ENCODE data around the gene PSMD10.
A peak's percentile ranks its signal among the peaks of the same experiment; 100 is the strongest.

PSMD10 gene

DNA sequence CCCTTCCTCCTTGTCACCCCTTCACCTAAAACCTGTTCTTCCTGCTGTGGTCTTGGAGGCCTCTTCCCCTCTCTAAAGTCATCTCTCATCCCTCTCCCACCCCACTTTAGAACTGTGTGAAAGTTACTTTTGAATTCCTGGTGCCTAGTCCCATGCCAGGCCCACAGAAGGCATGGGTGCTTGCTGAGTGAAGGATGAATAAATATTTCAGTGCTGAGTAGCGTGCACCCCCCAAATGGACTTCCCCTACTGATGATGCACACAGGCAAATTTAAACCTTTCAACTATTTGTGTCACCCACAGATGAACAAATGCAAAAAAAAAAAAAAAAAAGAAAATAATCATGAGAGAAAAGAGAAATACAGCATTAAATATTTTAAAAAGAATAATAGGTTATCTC lies 19.8 kb downstream of the PSMD10 start:
- no peak for DNase-seq

DNA sequence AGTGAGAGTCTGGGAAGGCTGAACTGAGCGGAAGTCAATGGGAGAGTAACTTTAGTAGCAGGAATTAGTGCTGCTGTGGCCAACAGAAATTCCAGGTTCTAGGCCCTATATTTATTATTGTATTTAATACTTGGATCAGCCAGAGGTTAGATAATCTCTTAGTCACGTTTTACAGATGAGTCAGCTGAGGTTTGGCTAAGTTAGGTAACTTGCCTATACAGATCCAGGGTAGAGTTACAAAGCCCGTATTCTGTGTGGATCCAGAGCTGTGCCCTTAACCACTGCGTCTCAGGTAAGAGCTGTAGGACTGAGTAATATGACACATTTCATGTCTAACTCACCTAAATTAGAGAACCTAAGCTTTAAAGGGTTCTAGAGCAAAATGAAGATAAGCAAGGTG lies 20.5 kb downstream of the PSMD10 start:
- DNase-seq, result peak; percentile 52

GRCh38 chrX:108068121-108068520 lies 23.2 kb downstream of the PSMD10 start:
- DNase-seq, result no peak

- DNase-seq, result no peak
Measured at GRCh38 chrX:108064613-108065012, 26.7 kb downstream of the PSMD10 start.

DNA sequence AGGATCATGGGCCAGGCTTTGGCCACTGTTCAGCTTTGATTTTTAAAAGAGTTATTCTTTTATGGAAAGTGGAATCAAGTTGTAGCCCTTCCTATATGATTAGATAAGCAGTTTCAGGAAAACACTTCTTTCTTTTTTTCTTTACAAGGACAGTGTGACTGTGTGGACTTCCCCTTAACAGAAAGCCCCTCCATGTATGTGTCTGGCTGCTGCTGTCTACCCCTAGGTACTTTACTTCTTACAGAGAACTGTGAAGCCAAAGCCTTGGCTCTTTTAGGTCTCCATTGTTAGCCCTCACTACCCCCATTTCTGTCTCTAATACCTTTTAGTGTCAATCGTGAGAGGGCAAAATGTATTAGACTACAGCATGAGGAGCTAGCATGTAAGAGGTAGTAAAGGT lies 27.3 kb downstream of the PSMD10 start:
- no peak for DNase-seq

- DNase-seq, result no peak
Measured at GRCh38 chrX:108059801-108060200, 31.5 kb downstream of the PSMD10 start.

DNA sequence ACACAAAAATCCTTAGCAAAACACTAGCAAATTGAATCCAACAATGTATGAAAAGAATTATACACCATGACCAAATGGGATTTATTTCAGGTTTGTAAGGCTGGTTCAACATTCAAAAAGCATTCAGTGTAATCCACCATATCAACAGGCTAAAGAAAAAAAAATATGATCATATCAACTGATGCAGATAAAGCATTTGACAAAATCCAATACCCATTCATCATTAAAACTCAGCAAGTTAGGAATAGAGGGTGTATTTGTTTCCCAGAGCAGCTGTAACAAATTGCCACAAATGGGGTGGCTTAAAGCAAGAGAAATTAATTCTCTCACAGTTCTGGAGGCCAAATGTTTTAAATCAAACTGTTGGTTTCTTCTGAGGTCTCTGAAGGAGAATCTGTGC lies 35.8 kb downstream of the PSMD10 start:
- no peak for DNase-seq

GRCh38 chrX:108053218-108053617 lies 38.1 kb downstream of the PSMD10 start:
- DNase-seq, result no peak

- DNase-seq, result no peak
Measured at GRCh38 chrX:108049649-108050048, 41.7 kb downstream of the PSMD10 start.

DNA sequence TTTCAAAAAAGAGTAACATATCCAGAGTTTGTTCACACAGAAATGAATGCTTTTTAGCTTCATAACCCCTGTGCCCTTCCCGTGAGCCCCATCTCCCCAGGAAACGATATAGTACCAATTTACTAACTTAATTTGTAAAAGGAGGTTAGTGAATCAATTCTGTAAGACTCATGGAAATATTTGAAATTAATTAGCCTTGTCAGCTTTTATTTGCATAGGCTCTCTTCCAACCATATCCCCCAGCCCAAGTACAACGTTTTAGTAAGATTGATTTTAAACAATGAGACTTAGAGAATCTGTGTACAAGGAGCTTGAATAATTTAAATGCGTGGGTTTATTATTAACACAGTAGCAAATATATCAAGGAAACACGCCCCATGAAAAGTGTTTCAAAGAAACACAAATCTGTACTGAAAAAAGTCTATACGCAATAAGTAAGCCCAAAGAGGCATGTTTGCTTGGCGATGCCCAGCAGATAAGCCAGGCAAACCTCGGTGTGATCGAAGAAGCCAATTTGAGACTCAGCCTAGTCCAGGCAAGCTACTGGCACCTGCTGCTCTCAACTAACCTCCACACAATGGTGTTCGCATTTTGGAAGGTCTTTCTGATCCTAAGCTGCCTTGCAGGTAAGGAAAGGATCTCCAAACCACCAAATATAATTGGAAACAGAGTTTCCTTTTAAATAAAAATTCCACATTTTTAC lies 46.6 kb downstream of the PSMD10 start, which contains the start of gene VSIG1:
Gene VSIG1 (plus strand): TSS at position 512 of the 703 bp plus-strand sequence. CDS start 66 bp downstream, at position 578.
- DNase-seq, result no peak

DNA sequence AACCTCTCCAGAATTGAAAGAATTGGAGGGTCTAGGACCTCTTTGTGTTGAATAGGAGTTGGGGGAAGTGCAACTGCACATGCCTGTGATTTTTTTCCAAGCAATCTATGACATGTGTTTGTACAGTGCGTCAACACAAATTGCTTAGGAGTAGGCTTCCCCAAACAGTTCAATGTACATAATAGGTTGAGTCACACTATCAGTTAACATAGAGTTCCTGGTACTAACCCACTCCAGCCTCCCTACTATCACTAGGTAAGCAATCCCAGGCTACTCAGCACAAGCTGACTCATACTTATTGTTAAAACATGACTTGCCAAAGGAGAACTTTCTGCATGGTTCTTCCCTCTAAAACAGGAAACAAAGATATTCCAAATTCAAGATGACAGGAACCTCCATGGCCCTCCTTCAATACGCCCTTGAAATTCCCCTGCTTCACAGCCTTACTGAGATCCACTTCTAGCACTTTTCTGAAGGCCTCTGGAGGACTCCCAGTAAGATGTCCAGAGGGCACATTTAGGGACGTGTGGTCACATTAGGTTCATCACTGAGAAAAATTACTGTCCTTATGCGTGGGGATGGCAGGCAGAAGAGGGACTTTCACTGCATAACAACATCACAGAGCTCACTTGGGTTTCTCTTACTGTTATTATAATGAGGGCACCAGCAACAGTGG lies 54.9 kb downstream of the PSMD10 start:
- peak; percentile 70 for DNase-seq

GRCh38 chrX:108034725-108035124 lies 56.6 kb downstream of the PSMD10 start:
- no peak for DNase-seq
